K562 (cell line): ENCODE results near the gene NSUN6. TPM values are rescaled to one million over a fixed set of nuclear protein-coding genes. Genes with fewer than 3 reads are reported as not detected.
A peak's percentile ranks its signal among the peaks of the same experiment; 100 is the strongest.

Source experiments
- ATAC-seq: fragments of 200-7000 bp; cut with Tn5 transposase; 3 replicates; pipeline ENCODE4 v1.9.1; 2020; ENCODE audit warnings: moderate library complexity
- BruUV-seq: library from RNA; stranded (reverse); fragments of 400-500 nt; replicated peaks from 2 replicates; lab custom pipeline; 2021; lab: Mats Ljungman, UMichigan
- CTCF ChIA-PET: fragments of 300-600 bp; formaldehyde crosslinking; extraction: SDS; loops from one replicate; lab custom pipeline; 2021; ENCODE audit warnings: low intra/inter-chr PET ratio; lab: Yijun Ruan, JAX
- POLR2A ChIA-PET: fragments of 300-600, 350-650 bp; sonication (Branson Sonifier 250); formaldehyde crosslinking; extraction: SDS; loops from one replicate; lab custom pipeline; 2021; ENCODE audit warnings: antibody characterized with exemption, inconsistent platforms; lab: Yijun Ruan, JAX
- DNase-seq, 4 experiments: peaks; one replicate each; pipeline versions ENCODE4 v3.0.0 to v3.0.0-alpha.2; 2011 to 2018; ENCODE audit warnings: low spot score in 3 of 4, mixed read lengths in 3 of 4; ENCODE audit errors: extremely low read depth in 1 of 4
- FAIRE-seq: peaks from 2 replicates; lab custom pipeline; 2011; peaks lifted over from hg19 to GRCh38; lab: Jason Lieb, UNC
- H2AFZ ChIP-seq: 2 replicates; pipeline ENCODE4 v1.6.0; 2011; ENCODE audit warnings: low read depth, low read length, control low read depth, inconsistent platforms
- H3K27ac ChIP-seq: fragments of 200-600 bp; 3 replicates; pipeline ENCODE4 v1.8.0; 2011; ENCODE audit warnings: low read depth, mild to moderate bottlenecking, control low read depth, inconsistent platforms, low read length, moderate library complexity, mixed read lengths; ENCODE audit errors: extremely low read depth
- H3K27me3 ChIP-seq, 2 experiments: fragments of 300-600 bp in 1 of 2; 2 replicates in 1 of 2; 3 replicates in 1 of 2; pipeline versions ENCODE4 v1.6.0 to v1.8.0; 2011; ENCODE audit warnings: inconsistent platforms in 2 of 2, low read length in 2 of 2, mild to moderate bottlenecking in 1 of 2, mixed read lengths in 1 of 2, moderate library complexity in 1 of 2; ENCODE audit not compliant: control insufficient read depth in 2 of 2, insufficient read depth in 2 of 2
- H3K36me3 ChIP-seq: fragments of 300-600 bp; 3 replicates; pipeline ENCODE4 v1.8.0; 2011; ENCODE audit warnings: mild to moderate bottlenecking, low read length, inconsistent platforms; ENCODE audit not compliant: control insufficient read depth, insufficient read depth
- H3K4me1 ChIP-seq, 2 experiments: fragments of 200-600 bp in 1 of 2; replicated peaks in 1 of 2; 2 replicates in 1 of 2; 3 replicates in 1 of 2; pipeline versions ENCODE4 v1.5.1 to v1.8.0; 2011; ENCODE audit warnings: inconsistent platforms in 2 of 2, low read length in 2 of 2, mild to moderate bottlenecking in 1 of 2, mixed read lengths in 1 of 2, moderate library complexity in 1 of 2; ENCODE audit not compliant: control insufficient read depth in 2 of 2, insufficient read depth in 2 of 2
- H3K4me2 ChIP-seq: 2 replicates; pipeline ENCODE4 v1.6.1; 2011; ENCODE audit warnings: low read length, control low read depth, inconsistent platforms, mixed read lengths; ENCODE audit not compliant: insufficient read depth
- H3K4me3 ChIP-seq: fragments of 200-600 bp; sonication (generic), shearing (Covaris generic); 2 replicates; pipeline ENCODE4 v1.5.1; 2016; ENCODE audit warnings: control low read depth, inconsistent platforms
- H3K79me2 ChIP-seq: fragments of 200-600 bp; 3 replicates; pipeline ENCODE4 v1.8.0; 2011; ENCODE audit warnings: low read length, inconsistent platforms; ENCODE audit not compliant: control insufficient read depth, insufficient read depth
- H3K9ac ChIP-seq, 2 experiments: 2 replicates each; pipeline versions ENCODE4 v1.6.0 to v1.6.1; 2011; ENCODE audit warnings: low read depth in 2 of 2, low read length in 2 of 2, control low read depth in 1 of 2, inconsistent platforms in 1 of 2, mild to moderate bottlenecking in 1 of 2, mixed read lengths in 1 of 2; ENCODE audit not compliant: insufficient read depth in 1 of 2
- H3K9me1 ChIP-seq: one replicate; pipeline ENCODE4 v1.6.0; 2011; ENCODE audit warnings: inconsistent platforms, mild to moderate bottlenecking, low read length, moderate library complexity; ENCODE audit not compliant: control insufficient read depth, insufficient read depth
- H3K9me3 ChIP-seq: replicated peaks from 2 replicates; pipeline ENCODE4 v1.5.1; 2011; ENCODE audit warnings: low read depth, low read length, inconsistent platforms; ENCODE audit not compliant: control insufficient read depth, insufficient read depth
- H4K20me1 ChIP-seq: replicated peaks from 2 replicates; pipeline ENCODE4 v1.6.1; 2011; ENCODE audit warnings: low read length, inconsistent platforms, mixed read lengths; ENCODE audit not compliant: control insufficient read depth, insufficient read depth
- CEBPB ChIP-seq: fragments of 450-650 bp; IDR thresholded peaks from 2 replicates; pipeline ENCODE4 v1.6.1; 2016; ENCODE audit warnings: missing genetic modification characterization, missing compliant biosample characterization
- E2F5 ChIP-seq: sonication (generic); formaldehyde crosslinking; IDR thresholded peaks from 2 replicates; pipeline ENCODE4 v1.8.0; 2022; ENCODE audit warnings: mild to moderate bottlenecking, missing genetic modification reagents
- KLF1 ChIP-seq: fragments of 450-650 bp; IDR thresholded peaks from 2 replicates; pipeline ENCODE4 v1.6.1; 2016; ENCODE audit warnings: missing genetic modification characterization, missing compliant biosample characterization
- MLLT1 ChIP-seq, 2 experiments: fragments of 450-650 bp; IDR thresholded peaks; 2 replicates each; pipeline ENCODE4 v1.6.1; 2016
- SAFB ChIP-seq: fragments of 200-400 bp; formaldehyde crosslinking; IDR thresholded peaks from 2 replicates; pipeline ENCODE4 v1.6.1; 2017; ENCODE audit warnings: low read depth, low read length, borderline replicate concordance
- XRCC4 ChIP-seq: IDR thresholded peaks from one replicate; pipeline ENCODE4 v1.6.1; 2011; ENCODE audit not compliant: insufficient read depth, insufficient read length; ENCODE audit errors: extremely low read depth
- ZNF165 ChIP-seq: fragments of 250-450 bp; sonication (Bioruptor Pico); IDR thresholded peaks from 2 replicates; pipeline ENCODE4 v1.4.0; 2020; ENCODE audit warnings: borderline replicate concordance
- WGBS: fragments of 100-300 bp; shearing (Covaris generic); methylation state at CpG from one replicate; pipeline ENCODE4 v1.1.6; 2016; ENCODE audit warnings: low coverage, mixed read lengths; ENCODE audit not compliant: insufficient coverage; ENCODE audit errors: missing lambda C conversion rate; 5-methylcytosine and 5-hydroxymethylcytosine counted together
- in situ Hi-C: fragments of 300-500 bp; cut with MboI; formaldehyde crosslinking; loops from 4 replicates; pipeline ENCODE4 v1.15.0; 2018; ENCODE audit warnings: inconsistent platforms, mixed read lengths
- intact Hi-C: fragments of 100-400 bp; cut with micrococcal nuclease; formaldehyde crosslinking; loops from 2 replicates; pipeline ENCODE4 v1.14.2; 2022
- polyA plus RNA-seq, 8 experiments: library from polyadenylated mRNA; depleted of rRNA in 4 of 8; stranded (reverse) in 5 of 8; unstranded in 3 of 8; fragments of >200 nt; fragmentation: Nextera tagmentation in 2 of 8; fragmentation: Illumina TruSeq in 1 of 8; extraction: Ambion mirVana in 2 of 8; extraction: Trizol in 1 of 8; gene quantifications; 2 replicates each; pipeline versions ENCODE4 v1.2.1 to v1.2.3, GENCODE V29; 2011 to 2014; ENCODE audit warnings: inconsistent platforms in 1 of 8, missing spikeins in 1 of 8
- total RNA-seq, 7 experiments: library from RNA; depleted of rRNA in 6 of 7; stranded (reverse); fragments of >200 nt in 6 of 7; fragmentation: Illumina TruSeq in 2 of 7; extraction: Trizol in 2 of 7; gene quantifications; 2 replicates each; pipeline versions ENCODE4 v1.2.1 to v1.2.3, GENCODE V29; 2011 to 2021; ENCODE audit warnings: low replicate concordance in 1 of 7
- TF ChIP-seq, protein P1 (sequence below): fragments of 250-450 bp; sonication (Bioruptor Pico); IDR thresholded peaks from 2 replicates; pipeline ENCODE4 v1.4.0; 2020; ENCODE audit warnings: mild to moderate bottlenecking, moderate library complexity
- TF ChIP-seq, protein P2 (sequence below), 3 experiments: IDR thresholded peaks in 2 of 3; conservative IDR thresholded peaks in 1 of 3; 2 replicates each; pipeline ENCODE4 v1.5.1; 2011 to 2012; ENCODE audit warnings: low read length in 3 of 3, mild to moderate bottlenecking in 3 of 3, control low read depth in 2 of 3, improper control_type of control experiment in 1 of 3, inconsistent platforms in 1 of 3, low read depth in 1 of 3, mixed read lengths in 1 of 3, moderate library complexity in 1 of 3; ENCODE audit not compliant: insufficient read depth in 2 of 3

Gene NSUN6
- total and polyA plus RNA-seq, 9 of the 15 experiments (the other 6 are each of a cell fraction or from before 2014, with no cell fraction given) = 12.5 to 33.1 (median 24.2) TPM

- H3K4me1 ChIP-seq = no peaks in the 10 kb centered on the region
- H3K9me1 ChIP-seq = no peaks in the 10 kb centered on the region
- BruUV-seq = no TSS peak
- WGBS = 100% methylated on average over 6 of the region's 6 CpGs
- intact Hi-C loops = no loop called here
- no peak overlapping the region for H3K27ac ChIP-seq
- no peak overlapping the region for H3K4me2 ChIP-seq
- no peak for ATAC-seq
- peaks cover 13% of the 10 kb centered on the region; the same call in 1 of the 2 replicates for H3K9me3 ChIP-seq
- no peak overlapping the region for H3K4me3 ChIP-seq
- no peaks in the 10 kb centered on the region for H3K27me3 ChIP-seq
- CTCF ChIA-PET = no interaction called here
- no peak for TF ChIP-seq ZNF165 (CRISPR knock-in tag)
- TF ChIP-seq KLF1 (tag) = no peak
- TF ChIP-seq XRCC4 = no peak
- no peak for TF ChIP-seq E2F5 (CRISPR knock-in tag)
- TF ChIP-seq, all 486 proteins: peak for 0
- no peaks in the 10 kb centered on the region for H3K79me2 ChIP-seq
- DNase-seq (no peak), FAIRE-seq (no peak)
- H3K9ac ChIP-seq = no peak overlapping the region
- no peaks in the 10 kb centered on the region for H4K20me1 ChIP-seq
- POLR2A ChIA-PET = no interaction called here
- peaks cover 27% of the 10 kb centered on the region for H3K36me3 ChIP-seq
- in situ Hi-C loops = no loop called here
- H2AFZ ChIP-seq = no peak overlapping the region
These were observed 74.8 kb downstream of the NSUN6 start for GRCh38 chr10:18576586-18576985.

GRCh38 chr10:18572959-18573561 is 78.3 kb downstream of the NSUN6 start:
- H3K4me2 ChIP-seq = no peak overlapping the region
- intact Hi-C loops = no loop called here
- no peak overlapping the region for H3K9ac ChIP-seq
- H3K79me2 ChIP-seq = no peaks in the 10 kb centered on the region
- H3K36me3 ChIP-seq = peaks cover 3% of the 10 kb centered on the region; the same call in 2 of the 3 replicates
- no peak for ATAC-seq
- BruUV-seq = no TSS peak
- H3K9me3 ChIP-seq = peaks cover 10% of the 10 kb centered on the region; the same call in 1 of the 2 replicates
- no peaks in the 10 kb centered on the region for H4K20me1 ChIP-seq
- no peaks in the 10 kb centered on the region for H3K4me1 ChIP-seq
- POLR2A ChIA-PET = no interaction called here
- H3K27ac ChIP-seq = no peak overlapping the region
- FAIRE-seq = no peak
- no peak for DNase-seq
- H3K9me1 ChIP-seq = no peaks in the 10 kb centered on the region
- no peak overlapping the region for H3K4me3 ChIP-seq
- H3K27me3 ChIP-seq = no peaks in the 10 kb centered on the region
- WGBS = 78% methylated on average over 8 of the region's 8 CpGs
- CTCF ChIA-PET = no interaction called here
- in situ Hi-C loops = no loop called here
- H2AFZ ChIP-seq = no peak overlapping the region
- 0 out of 4 replicates have a peak, but pooled peaks of 1 of the 2 experiments have one; percentile 25 for TF ChIP-seq MLLT1 (IDR thresholded peaks at IDR 0.05)
- TF ChIP-seq, protein P1, sequence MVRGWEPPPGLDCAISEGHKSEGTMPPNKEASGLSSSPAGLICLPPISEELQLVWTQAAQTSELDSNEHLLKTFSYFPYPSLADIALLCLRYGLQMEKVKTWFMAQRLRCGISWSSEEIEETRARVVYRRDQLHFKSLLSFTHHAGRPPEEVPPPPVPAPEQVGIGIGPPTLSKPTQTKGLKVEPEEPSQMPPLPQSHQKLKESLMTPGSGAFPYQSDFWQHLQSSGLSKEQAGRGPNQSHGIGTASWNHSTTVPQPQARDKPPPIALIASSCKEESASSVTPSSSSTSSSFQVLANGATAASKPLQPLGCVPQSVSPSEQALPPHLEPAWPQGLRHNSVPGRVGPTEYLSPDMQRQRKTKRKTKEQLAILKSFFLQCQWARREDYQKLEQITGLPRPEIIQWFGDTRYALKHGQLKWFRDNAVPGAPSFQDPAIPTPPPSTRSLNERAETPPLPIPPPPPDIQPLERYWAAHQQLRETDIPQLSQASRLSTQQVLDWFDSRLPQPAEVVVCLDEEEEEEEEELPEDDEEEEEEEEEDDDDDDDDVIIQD (CRISPR knock-in tag) = no peak
- TF ChIP-seq, protein P2, sequence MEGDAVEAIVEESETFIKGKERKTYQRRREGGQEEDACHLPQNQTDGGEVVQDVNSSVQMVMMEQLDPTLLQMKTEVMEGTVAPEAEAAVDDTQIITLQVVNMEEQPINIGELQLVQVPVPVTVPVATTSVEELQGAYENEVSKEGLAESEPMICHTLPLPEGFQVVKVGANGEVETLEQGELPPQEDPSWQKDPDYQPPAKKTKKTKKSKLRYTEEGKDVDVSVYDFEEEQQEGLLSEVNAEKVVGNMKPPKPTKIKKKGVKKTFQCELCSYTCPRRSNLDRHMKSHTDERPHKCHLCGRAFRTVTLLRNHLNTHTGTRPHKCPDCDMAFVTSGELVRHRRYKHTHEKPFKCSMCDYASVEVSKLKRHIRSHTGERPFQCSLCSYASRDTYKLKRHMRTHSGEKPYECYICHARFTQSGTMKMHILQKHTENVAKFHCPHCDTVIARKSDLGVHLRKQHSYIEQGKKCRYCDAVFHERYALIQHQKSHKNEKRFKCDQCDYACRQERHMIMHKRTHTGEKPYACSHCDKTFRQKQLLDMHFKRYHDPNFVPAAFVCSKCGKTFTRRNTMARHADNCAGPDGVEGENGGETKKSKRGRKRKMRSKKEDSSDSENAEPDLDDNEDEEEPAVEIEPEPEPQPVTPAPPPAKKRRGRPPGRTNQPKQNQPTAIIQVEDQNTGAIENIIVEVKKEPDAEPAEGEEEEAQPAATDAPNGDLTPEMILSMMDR (IDR thresholded peaks at IDR 0.05 in 2 of 3, conservative IDR thresholded peaks at IDR 0.05 in 1 of 3; ENCODE audit: insufficient read depth in 2 of 3, low read depth in 1 of 3, low read length in 3 of 3) = no peak
- no peak for TF ChIP-seq CEBPB
- no peak for TF ChIP-seq SAFB
